ENCODE measurements around the gene LMNTD2. TPM values are rescaled to one million over a fixed set of nuclear protein-coding genes. Genes with fewer than 3 reads are reported as not detected.
A peak's percentile ranks its signal among the peaks of the same experiment; 100 is the strongest.

LMNTD2 gene
- total RNA-seq, 1 donor from 2014 or later, result 1.1 TPM

DNA sequence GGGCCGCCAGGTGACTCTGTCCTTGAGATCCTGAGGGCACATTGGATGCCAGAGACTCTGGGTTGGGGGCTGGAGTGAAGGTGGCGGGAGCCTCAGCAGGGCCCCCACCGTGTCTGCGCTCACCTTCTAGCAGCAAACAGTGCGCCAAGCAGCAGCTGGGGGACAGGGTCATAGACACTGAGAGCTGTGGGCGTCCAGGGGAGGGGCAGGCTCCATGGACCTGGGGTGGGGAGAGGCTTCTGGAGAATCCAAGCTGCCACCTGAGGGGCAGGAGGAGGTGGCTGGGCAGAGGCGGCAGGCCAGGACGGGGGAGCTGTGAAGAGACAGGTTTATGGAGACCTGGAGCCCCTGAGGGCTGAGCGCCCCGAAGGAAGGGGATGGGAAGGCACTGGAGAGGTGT, 23.7 kb upstream of the LMNTD2 start:
- peaks cover 50% of the 10 kb centered on the region for H4K20me1 ChIP-seq (ENCODE audit: low read depth)
- no peaks in the 10 kb centered on the region for H3K27me3 ChIP-seq
- H3K36me3 ChIP-seq, result no peaks in the 10 kb centered on the region
- no peak overlapping the region for H3K4me3 Mint-ChIP-seq
- no peak overlapping the region for H3K4me3 ChIP-seq
- TF ChIP-seq, protein P1, sequence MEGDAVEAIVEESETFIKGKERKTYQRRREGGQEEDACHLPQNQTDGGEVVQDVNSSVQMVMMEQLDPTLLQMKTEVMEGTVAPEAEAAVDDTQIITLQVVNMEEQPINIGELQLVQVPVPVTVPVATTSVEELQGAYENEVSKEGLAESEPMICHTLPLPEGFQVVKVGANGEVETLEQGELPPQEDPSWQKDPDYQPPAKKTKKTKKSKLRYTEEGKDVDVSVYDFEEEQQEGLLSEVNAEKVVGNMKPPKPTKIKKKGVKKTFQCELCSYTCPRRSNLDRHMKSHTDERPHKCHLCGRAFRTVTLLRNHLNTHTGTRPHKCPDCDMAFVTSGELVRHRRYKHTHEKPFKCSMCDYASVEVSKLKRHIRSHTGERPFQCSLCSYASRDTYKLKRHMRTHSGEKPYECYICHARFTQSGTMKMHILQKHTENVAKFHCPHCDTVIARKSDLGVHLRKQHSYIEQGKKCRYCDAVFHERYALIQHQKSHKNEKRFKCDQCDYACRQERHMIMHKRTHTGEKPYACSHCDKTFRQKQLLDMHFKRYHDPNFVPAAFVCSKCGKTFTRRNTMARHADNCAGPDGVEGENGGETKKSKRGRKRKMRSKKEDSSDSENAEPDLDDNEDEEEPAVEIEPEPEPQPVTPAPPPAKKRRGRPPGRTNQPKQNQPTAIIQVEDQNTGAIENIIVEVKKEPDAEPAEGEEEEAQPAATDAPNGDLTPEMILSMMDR (IDR thresholded peaks at IDR 0.05), result no peak
- TF ChIP-seq EZH2phosphoT487 (IDR thresholded peaks at IDR 0.05), result no peak
- TF ChIP-seq EZH2 (IDR thresholded peaks at IDR 0.05), result no peak
- H3K4me2 ChIP-seq, result no peak overlapping the region
- no peaks in the 10 kb centered on the region for H3K9me3 Mint-ChIP-seq
- DNase-seq (ENCODE audit: low spot score), result no peak
- H3K27ac ChIP-seq, result no peak overlapping the region
- no peak overlapping the region for H2AFZ ChIP-seq (replicated peaks)
- no peak overlapping the region for H3K9ac ChIP-seq
- no peaks in the 10 kb centered on the region for H3K4me1 ChIP-seq
- peaks cover 2% of the 10 kb centered on the region for H3K27me3 Mint-ChIP-seq (ENCODE audit: insufficient read depth, low read depth)
- no peaks in the 10 kb centered on the region for H3K9me3 ChIP-seq (ENCODE audit: low read depth)
- H3F3A ChIP-seq (ENCODE audit: low read depth), result no peaks in the 10 kb centered on the region
- peaks cover 9% of the 10 kb centered on the region for H3K4me1 Mint-ChIP-seq
- H3K79me2 ChIP-seq (ENCODE audit: low read depth), result peaks cover 61% of the 10 kb centered on the region
- H3K36me3 Mint-ChIP-seq, result peaks cover 19% of the 10 kb centered on the region
- no peak overlapping the region for H3K27ac Mint-ChIP-seq

GRCh38 chr11:581752-582151, 21.2 kb upstream of the LMNTD2 start:
- H3K27ac Mint-ChIP-seq, result no peak overlapping the region
- no peak overlapping the region for H3K4me3 ChIP-seq
- H3K36me3 Mint-ChIP-seq, result peaks cover 15% of the 10 kb centered on the region
- H2AFZ ChIP-seq (replicated peaks), result no peak overlapping the region
- DNase-seq (ENCODE audit: low spot score), result no peak
- H3K27ac ChIP-seq, result no peak overlapping the region
- no peaks in the 10 kb centered on the region for H3K27me3 Mint-ChIP-seq (ENCODE audit: insufficient read depth, low read depth)
- no peaks in the 10 kb centered on the region for H3K27me3 ChIP-seq
- no peak overlapping the region for H3K4me2 ChIP-seq
- TF ChIP-seq EZH2phosphoT487 (IDR thresholded peaks at IDR 0.05), result no peak
- no peak for TF ChIP-seq EZH2 (IDR thresholded peaks at IDR 0.05)
- H3K79me2 ChIP-seq (ENCODE audit: low read depth), result peaks cover 76% of the 10 kb centered on the region
- H3K4me1 ChIP-seq, result peaks cover 10% of the 10 kb centered on the region
- peaks cover 10% of the 10 kb centered on the region for H3F3A ChIP-seq (ENCODE audit: low read depth)
- H3K36me3 ChIP-seq, result no peaks in the 10 kb centered on the region
- peaks cover 76% of the 10 kb centered on the region for H4K20me1 ChIP-seq (ENCODE audit: low read depth)
- no peaks in the 10 kb centered on the region for H3K9me3 ChIP-seq (ENCODE audit: low read depth)
- H3K4me1 Mint-ChIP-seq, result peaks cover 21% of the 10 kb centered on the region
- no peak overlapping the region for H3K9ac ChIP-seq
- no peaks in the 10 kb centered on the region for H3K9me3 Mint-ChIP-seq
- H3K4me3 Mint-ChIP-seq, result no peak overlapping the region

GRCh38 chr11:581342-581741, 20.8 kb upstream of the LMNTD2 start:
- Histone ChIP-seq H3K4me2 (no peak overlapping the region), H3K9me3 (ENCODE audit: low read depth) (no peaks in the 10 kb centered on the region), H2AFZ (replicated peaks) (no peak overlapping the region), H3K27me3 (no peaks in the 10 kb centered on the region), H3K79me2 (ENCODE audit: low read depth) (peaks cover 77% of the 10 kb centered on the region), H3K27ac (no peak overlapping the region), H3F3A (ENCODE audit: low read depth) (peaks cover 10% of the 10 kb centered on the region), H4K20me1 (ENCODE audit: low read depth) (peaks cover 77% of the 10 kb centered on the region), H3K4me1 (peaks cover 10% of the 10 kb centered on the region), H3K9ac (no peak overlapping the region), H3K4me3 (no peak overlapping the region), H3K36me3 (no peaks in the 10 kb centered on the region)
- no peak overlapping the region for H3K27ac Mint-ChIP-seq
- H3K9me3 Mint-ChIP-seq, result no peaks in the 10 kb centered on the region
- H3K27me3 Mint-ChIP-seq (ENCODE audit: insufficient read depth, low read depth), result no peaks in the 10 kb centered on the region
- peaks cover 21% of the 10 kb centered on the region for H3K4me1 Mint-ChIP-seq
- peaks cover 13% of the 10 kb centered on the region for H3K36me3 Mint-ChIP-seq
- DNase-seq (ENCODE audit: low spot score), result no peak
- H3K4me3 Mint-ChIP-seq, result no peak overlapping the region
- TF ChIP-seq, protein P1 (IDR thresholded peaks at IDR 0.05), result no peak
- no peak for TF ChIP-seq EZH2 (IDR thresholded peaks at IDR 0.05)
- no peak for TF ChIP-seq EZH2phosphoT487 (IDR thresholded peaks at IDR 0.05)

GRCh38 chr11:579830-580601, 19.5 kb upstream of the LMNTD2 start:
- Histone ChIP-seq H3K9me3 (ENCODE audit: low read depth) (no peaks in the 10 kb centered on the region), H4K20me1 (ENCODE audit: low read depth) (peaks cover 76% of the 10 kb centered on the region), H3K27me3 (peaks cover 4% of the 10 kb centered on the region), H3K79me2 (ENCODE audit: low read depth) (peaks cover 78% of the 10 kb centered on the region), H3K4me2 (no peak overlapping the region), H3K27ac (no peak overlapping the region), H3K9ac (peak overlapping the region; percentile 40), H3K4me3 (no peak overlapping the region), H3K36me3 (no peaks in the 10 kb centered on the region), H3K4me1 (peaks cover 11% of the 10 kb centered on the region), H2AFZ (replicated peaks) (no peak overlapping the region), H3F3A (ENCODE audit: low read depth) (peaks cover 13% of the 10 kb centered on the region)
- TF ChIP-seq, protein P1 (IDR thresholded peaks at IDR 0.05), result no peak
- TF ChIP-seq EZH2phosphoT487 (IDR thresholded peaks at IDR 0.05) (no peak), EZH2 (IDR thresholded peaks at IDR 0.05) (no peak)
- Mint-ChIP-seq H3K36me3 (peaks cover 10% of the 10 kb centered on the region), H3K9me3 (no peaks in the 10 kb centered on the region), H3K4me3 (peak overlapping the region; percentile 69), H3K27me3 (ENCODE audit: insufficient read depth, low read depth) (peaks cover 2% of the 10 kb centered on the region), H3K4me1 (peaks cover 23% of the 10 kb centered on the region), H3K27ac (peak overlapping the region; percentile 78)
- DNase-seq (ENCODE audit: low spot score), result no peak

Measured in neural progenitor cell (in vitro differentiated cells).